Epithelial cell of esophagus (primary cell): ENCODE results near the gene WDFY3.
A peak's percentile ranks its signal among the peaks of the same experiment; 100 is the strongest.

ENCODE experiments used
- DNase-seq: peaks from one replicate; pipeline ENCODE4 v3.0.0; 2010; ENCODE audit warnings: low read depth
- H3K4me3 ChIP-seq: 2 replicates; pipeline ENCODE4 v1.5.1; 2011; ENCODE audit warnings: mild to moderate bottlenecking, low read length, control low read depth
- CTCF ChIP-seq: IDR thresholded peaks from 2 replicates; pipeline ENCODE4 v1.5.1; 2011; ENCODE audit warnings: low read depth, mild to moderate bottlenecking, low read length, control low read depth, inconsistent platforms; ENCODE audit not compliant: insufficient read depth; ENCODE audit errors: missing control alignments

The WDFY3 gene

GRCh38 chr4:84719115-84719514, 247.4 kb downstream of the WDFY3 start:
- no peak for TF ChIP-seq CTCF
- H3K4me3 ChIP-seq = no peak overlapping the region
- no peak for DNase-seq

GRCh38 chr4:84718699-84719098, 247.8 kb downstream of the WDFY3 start:
- no peak for DNase-seq
- no peak for TF ChIP-seq CTCF
- H3K4me3 ChIP-seq = no peak overlapping the region

GRCh38 chr4:84710548-84710947, 255.9 kb downstream of the WDFY3 start:
- no peak for DNase-seq
- TF ChIP-seq CTCF = no peak
- no peak overlapping the region for H3K4me3 ChIP-seq

GRCh38 chr4:84708406-84709135, 257.9 kb downstream of the WDFY3 start:
- no peak overlapping the region for H3K4me3 ChIP-seq
- no peak for TF ChIP-seq CTCF
- peak; percentile 9 for DNase-seq

- no peak for TF ChIP-seq CTCF
- no peak for DNase-seq
These were observed 260.2 kb downstream of the WDFY3 start for GRCh38 chr4:84706286-84706685.

GRCh38 chr4:84699001-84699671, 267.4 kb downstream of the WDFY3 start:
- peak; percentile 76 for DNase-seq
- no peak overlapping the region for H3K4me3 ChIP-seq

More at GRCh38 chr4:84706286-84706685, 260.2 kb downstream of the WDFY3 start:
- no peak overlapping the region for H3K4me3 ChIP-seq

More at GRCh38 chr4:84699001-84699671, 267.4 kb downstream of the WDFY3 start:
- no peak for TF ChIP-seq CTCF
